ENCODE data around the gene PDE4D.
A peak's percentile ranks its signal among the peaks of the same experiment; 100 is the strongest.

PDE4D gene

GRCh38 chr5:59542306-59542705 is 351.2 kb downstream of the PDE4D start:
- DNase-seq: no peak

- DNase-seq: no peak
Measured at GRCh38 chr5:59540366-59540765, 353.2 kb downstream of the PDE4D start.

- no peak for DNase-seq
Measured at GRCh38 chr5:59538750-59539121, 354.8 kb downstream of the PDE4D start.

GRCh38 chr5:59537961-59538749 is 355.4 kb downstream of the PDE4D start:
- no peak for DNase-seq

GRCh38 chr5:59536875-59537274 is 356.7 kb downstream of the PDE4D start:
- DNase-seq: no peak

GRCh38 chr5:59535561-59535960 is 358.0 kb downstream of the PDE4D start:
- DNase-seq: no peak

GRCh38 chr5:59533730-59534108 is 359.8 kb downstream of the PDE4D start:
- no peak for DNase-seq

GRCh38 chr5:59532979-59533729 is 360.4 kb downstream of the PDE4D start:
- no peak for DNase-seq

- no peak for DNase-seq
Measured at GRCh38 chr5:59529239-59529638, 364.3 kb downstream of the PDE4D start.

GRCh38 chr5:59528202-59528862 is 365.2 kb downstream of the PDE4D start:
- DNase-seq: no peak

GRCh38 chr5:59525957-59526356 is 367.6 kb downstream of the PDE4D start:
- DNase-seq: no peak

GRCh38 chr5:59525311-59525710 is 368.2 kb downstream of the PDE4D start:
- no peak for DNase-seq

- DNase-seq: no peak
Measured at GRCh38 chr5:59522201-59522831, 371.2 kb downstream of the PDE4D start.

- no peak for DNase-seq
Measured at GRCh38 chr5:59521476-59521875, 372.1 kb downstream of the PDE4D start.

- no peak for DNase-seq
Measured at GRCh38 chr5:59519338-59519737, 374.2 kb downstream of the PDE4D start.

GRCh38 chr5:59517926-59518585 is 375.5 kb downstream of the PDE4D start:
- no peak for DNase-seq

GRCh38 chr5:59516161-59516560 is 377.4 kb downstream of the PDE4D start:
- no peak for DNase-seq

- DNase-seq: peak in 1 of 2 experiments; percentile 2
Measured at GRCh38 chr5:59506285-59506877, 387.1 kb downstream of the PDE4D start.

GRCh38 chr5:59504043-59504442 is 389.5 kb downstream of the PDE4D start:
- DNase-seq: no peak

- DNase-seq: no peak
Measured at GRCh38 chr5:59503220-59503619, 390.3 kb downstream of the PDE4D start.

GRCh38 chr5:59501316-59501715 is 392.2 kb downstream of the PDE4D start:
- DNase-seq: no peak

GRCh38 chr5:59500014-59500413 is 393.5 kb downstream of the PDE4D start:
- no peak for DNase-seq
